NCI-H2081 (cell line): ENCODE measurements around the gene MCL1.

Experiments
- DNase-seq, 2 experiments: peaks; one replicate each; lab custom pipeline; 2025; lab: John Stamatoyannopoulos, UW

Gene MCL1

GRCh38 chr1:150537732-150538684 lies 41.4 kb downstream of the MCL1 start:
- DNase-seq, result no peak

- DNase-seq, result no peak
These were observed 42.3 kb downstream of the MCL1 start for GRCh38 chr1:150536836-150537731.

- DNase-seq, result no peak
These were observed 43.7 kb downstream of the MCL1 start for GRCh38 chr1:150535511-150536287.

GRCh38 chr1:150534002-150534401 lies 45.4 kb downstream of the MCL1 start:
- no peak for DNase-seq

GRCh38 chr1:150532860-150533259 lies 46.5 kb downstream of the MCL1 start:
- no peak for DNase-seq

GRCh38 chr1:150530491-150531159 lies 48.8 kb downstream of the MCL1 start:
- DNase-seq, result no peak

GRCh38 chr1:150529017-150529416 lies 50.4 kb downstream of the MCL1 start:
- peak in 1 of 2 experiments; percentile 20 for DNase-seq

- no peak for DNase-seq
These were observed 51.2 kb downstream of the MCL1 start for GRCh38 chr1:150528196-150528595.

GRCh38 chr1:150525348-150525747 lies 54.1 kb downstream of the MCL1 start:
- DNase-seq, result no peak
